DMS79 treated with DMSO at 0.1 percent for 48 hours (cell line): ENCODE measurements around the gene CAPN3.
"Not testable (repeated sequence)": the region's sequence is repeated elsewhere in the genome, so short reads cannot be mapped to it uniquely, and the experiment has no call there.

ENCODE experiments used
- DNase-seq: peaks from one replicate; lab custom pipeline; 2025; lab: John Stamatoyannopoulos, UW

The CAPN3 gene

DNA sequence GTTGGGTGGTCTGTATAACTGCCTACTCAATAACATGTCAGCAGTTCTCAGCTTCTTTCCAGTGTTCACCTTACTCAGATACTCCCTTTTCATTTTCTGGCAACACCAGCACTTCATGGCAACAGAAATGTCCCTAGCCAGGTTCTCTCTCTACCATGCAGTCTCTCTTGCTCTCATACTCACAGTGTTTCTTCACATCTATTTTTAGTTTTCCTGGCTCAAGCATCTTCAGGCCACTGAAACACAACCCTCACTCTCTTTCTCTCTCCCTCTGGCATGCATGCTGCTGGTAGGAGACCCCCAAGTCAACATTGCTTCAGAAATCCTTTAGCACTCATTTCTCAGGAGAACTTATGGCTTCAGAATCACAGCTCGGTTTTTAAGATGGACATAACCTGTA, at the start of gene CAPN3:
Gene CAPN3, plus strand, starts transcription at position 253 of the 400 bp plus-strand sequence. CDS start 305 bp downstream, outside the sequence.
- DNase-seq: no peak

- DNase-seq: no peak
These were observed 45.8 kb upstream of the CAPN3 start for GRCh38 chr15:42313463-42313862.

GRCh38 chr15:42314818-42315217, 44.5 kb upstream of the CAPN3 start:
- DNase-seq: no peak

- no peak for DNase-seq
These were observed 43.8 kb upstream of the CAPN3 start for GRCh38 chr15:42315521-42315920.

GRCh38 chr15:42316282-42316805, 43.0 kb upstream of the CAPN3 start:
- not testable (repeated sequence) for DNase-seq

DNA sequence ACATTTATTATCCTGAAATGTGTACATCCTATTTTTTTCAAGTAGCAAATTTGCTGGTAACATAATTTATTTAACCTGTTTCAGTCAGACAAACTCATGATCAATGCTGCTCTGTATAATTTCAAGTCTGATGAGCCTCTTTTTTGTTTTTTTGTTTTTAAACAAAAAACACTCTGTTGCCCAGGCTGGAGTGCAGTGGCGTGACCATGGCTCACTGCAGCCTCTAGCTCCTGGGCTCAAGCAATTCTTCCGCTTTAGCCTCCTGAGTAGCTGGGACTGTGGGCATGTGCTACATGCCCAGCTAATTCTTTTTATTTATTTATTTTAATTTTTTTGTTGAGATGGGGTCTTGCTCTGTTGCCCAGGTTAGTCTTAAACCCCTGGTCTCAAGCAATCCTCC, 40.1 kb upstream of the CAPN3 start:
- no peak for DNase-seq

DNA sequence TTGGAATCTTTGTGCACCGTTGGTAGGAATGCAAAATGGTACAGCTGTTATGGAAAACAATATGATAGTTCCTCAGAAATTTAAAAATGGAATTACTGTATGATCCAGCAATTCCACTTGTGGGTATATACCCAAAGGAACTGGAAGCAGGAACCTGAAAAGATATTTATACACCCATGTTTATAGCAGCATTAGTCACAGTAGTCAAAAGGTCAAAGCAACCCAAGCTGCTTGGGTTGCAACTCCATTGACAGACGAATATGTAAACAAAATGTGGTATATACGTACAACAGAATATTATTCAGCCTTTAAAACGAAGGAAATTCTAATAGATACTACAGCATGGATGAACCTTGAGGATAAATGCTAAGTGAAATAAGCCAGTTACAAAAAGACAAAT, 35.0 kb upstream of the CAPN3 start:
- DNase-seq: no peak

GRCh38 chr15:42329161-42329560, 30.1 kb upstream of the CAPN3 start:
- no peak for DNase-seq

DNA sequence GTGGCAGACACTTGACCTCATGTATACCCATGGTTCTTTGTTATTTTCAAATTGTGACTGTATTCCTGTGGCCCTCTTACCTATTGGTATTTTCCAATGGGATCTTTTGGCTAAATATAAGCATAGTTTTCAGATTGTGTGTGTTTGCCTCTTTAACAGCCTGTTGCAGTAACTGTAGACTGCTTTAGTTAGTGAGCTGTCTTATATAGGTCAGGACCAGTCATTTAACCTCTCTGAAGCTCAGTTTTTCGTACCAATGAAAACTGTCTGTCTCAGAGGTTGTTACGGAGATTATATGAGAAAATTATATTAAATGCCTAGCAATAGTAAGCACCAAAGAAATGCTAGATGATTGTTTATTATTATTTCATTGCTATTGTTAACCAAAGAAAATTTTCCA, 29.3 kb upstream of the CAPN3 start:
- no peak for DNase-seq

DNA sequence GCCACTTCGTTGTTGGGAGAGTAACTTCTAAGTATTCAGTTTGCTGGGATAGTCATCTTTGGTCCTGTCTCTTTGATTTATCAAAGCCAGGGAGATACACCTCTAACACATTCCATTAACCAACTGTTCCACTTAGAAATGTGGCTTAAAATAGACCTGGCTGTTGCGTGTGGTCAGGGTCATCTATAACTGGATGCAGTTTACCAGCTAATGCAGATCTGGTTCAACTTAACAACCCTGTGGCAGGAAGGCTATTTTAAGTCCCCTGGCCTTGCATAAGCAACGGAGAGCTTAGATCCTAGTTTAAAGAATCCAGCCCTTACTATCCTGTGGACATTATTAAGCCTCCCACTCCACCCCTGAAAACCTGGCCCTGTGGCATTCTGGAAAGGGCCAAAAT, 28.1 kb upstream of the CAPN3 start:
- no peak for DNase-seq

DNA sequence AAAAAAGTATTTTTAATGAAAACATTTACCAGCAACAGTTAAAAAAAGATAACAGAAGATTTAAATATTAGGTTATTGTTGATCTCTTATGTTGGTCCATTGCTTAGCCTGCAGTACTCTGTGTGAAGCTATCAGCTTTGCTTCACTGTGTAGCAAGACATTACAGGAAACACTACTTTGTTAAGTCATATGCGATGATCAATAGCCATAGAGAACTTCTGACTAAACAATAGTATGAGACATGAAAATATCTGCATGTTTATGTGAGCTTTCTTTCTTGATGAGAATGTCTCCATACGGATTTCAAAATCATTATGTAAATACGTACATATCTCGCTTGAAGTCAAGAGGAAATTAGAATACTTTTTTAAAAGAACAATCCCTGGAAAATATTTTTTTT, 27.0 kb upstream of the CAPN3 start:
- DNase-seq: no peak

DNA sequence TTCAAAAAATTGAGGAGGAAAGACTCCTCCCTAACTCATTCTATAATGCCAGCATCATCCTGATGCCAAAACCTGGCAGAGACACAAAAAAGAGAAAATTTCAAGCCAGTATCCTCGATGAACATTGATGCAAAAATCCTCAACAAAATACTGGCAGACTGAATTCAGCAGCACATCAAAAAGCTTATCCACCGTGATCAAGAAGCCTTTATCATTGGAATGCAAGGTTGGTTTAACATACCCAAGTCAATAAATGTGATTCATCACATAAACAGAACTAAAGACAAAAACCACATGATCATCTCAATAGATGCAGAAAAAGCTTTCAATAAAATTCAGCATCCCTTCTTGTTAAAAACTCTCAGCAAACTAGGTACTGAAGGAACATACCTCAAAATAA, 24.2 kb upstream of the CAPN3 start:
- DNase-seq: no peak

- not testable (repeated sequence) for DNase-seq
These were observed 22.7 kb upstream of the CAPN3 start for GRCh38 chr15:42336650-42337049.

GRCh38 chr15:42337104-42337503, 22.2 kb upstream of the CAPN3 start:
- DNase-seq: not testable (repeated sequence)

DNA sequence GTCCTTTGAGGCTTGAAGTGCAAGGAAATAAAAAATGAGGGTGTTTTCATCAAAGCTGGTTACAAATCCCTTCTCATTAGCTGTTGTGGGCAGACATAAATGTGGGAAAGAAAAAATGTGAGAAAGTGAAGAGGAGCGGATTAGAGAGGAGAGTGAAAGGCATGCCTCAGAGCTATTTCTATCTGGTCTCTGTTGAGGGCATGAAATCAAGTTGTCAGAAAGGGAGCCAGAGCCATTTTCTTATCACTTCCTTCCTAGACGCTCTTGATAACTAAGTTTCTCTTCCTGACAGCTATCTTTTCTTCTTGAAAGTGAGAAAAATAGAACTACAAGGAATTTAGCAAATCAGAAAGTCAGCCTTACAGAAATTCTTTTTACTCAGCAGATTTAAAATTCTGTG, 20.8 kb upstream of the CAPN3 start:
- no peak for DNase-seq

DNA sequence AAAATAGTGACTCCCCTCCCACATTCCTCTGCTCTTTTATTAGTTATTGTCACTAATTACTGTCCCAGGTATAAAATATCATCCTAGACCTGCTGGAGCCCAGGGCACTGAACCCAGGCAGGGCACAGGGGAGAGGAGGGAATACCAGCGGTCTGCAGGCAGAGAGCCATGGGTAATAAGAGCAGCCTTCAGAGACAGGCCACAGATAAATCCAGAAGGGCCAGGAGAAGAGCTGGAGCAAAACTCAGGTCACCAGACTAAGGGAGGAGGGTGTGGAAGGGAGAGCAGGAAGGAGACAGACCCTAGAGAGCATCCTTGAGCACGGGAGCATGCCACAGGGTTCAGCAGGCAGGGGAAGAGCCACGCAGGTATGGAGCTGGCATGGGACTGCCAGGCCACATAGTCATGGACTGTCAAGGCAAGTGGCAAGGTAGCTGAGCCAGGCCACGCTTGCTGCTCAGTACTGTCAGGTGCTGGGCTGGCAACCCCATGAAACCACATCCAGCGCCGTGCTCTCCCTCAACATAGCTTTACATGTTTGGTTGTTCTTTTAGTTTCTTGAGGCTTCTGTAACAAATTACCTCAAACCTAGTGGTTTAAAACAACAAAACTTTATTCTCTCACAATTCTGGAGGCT, 15.6 kb upstream of the CAPN3 start:
- no peak for DNase-seq

- no peak for DNase-seq
These were observed 14.5 kb upstream of the CAPN3 start for GRCh38 chr15:42344763-42345162.

DNA sequence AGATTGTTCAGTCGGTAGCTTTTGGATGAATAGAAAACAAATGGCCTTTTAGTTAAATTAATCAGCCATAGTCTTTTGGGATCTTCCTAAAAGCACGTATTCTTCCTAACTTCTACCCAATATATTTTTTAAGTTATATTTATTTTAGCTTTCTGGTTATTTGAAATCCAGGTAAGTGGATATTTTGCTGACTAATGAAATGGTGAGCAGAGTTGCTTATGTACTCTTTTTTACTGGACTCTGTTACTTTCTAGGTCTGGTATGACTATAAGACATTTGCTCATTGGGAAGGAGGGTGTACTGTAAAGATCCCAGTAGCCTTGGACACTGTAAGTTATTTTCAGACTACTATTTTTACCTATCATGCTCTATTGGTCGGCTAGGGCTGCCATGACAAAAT, 13.8 kb upstream of the CAPN3 start:
- no peak for DNase-seq

DNA sequence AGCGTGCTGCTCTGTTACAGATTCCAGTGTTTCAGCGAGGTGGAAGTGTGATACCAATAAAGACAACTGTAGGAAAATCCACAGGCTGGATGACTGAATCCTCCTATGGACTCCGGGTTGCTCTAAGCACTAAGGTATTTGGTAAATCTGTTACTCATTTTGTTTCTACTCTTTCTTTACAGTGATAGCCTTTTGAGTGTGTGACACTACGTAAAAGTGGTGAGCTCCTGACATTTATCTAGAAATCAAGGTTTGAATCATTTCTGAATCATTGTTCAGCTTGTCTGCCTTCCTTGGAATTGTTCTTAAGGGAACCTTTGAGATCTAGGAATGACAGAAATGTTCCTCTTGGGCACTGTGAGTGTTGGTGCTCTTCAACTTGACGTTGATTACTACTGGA, 11.2 kb upstream of the CAPN3 start:
- DNase-seq: no peak

GRCh38 chr15:42349186-42349585, 10.1 kb upstream of the CAPN3 start:
- no peak for DNase-seq

DNA sequence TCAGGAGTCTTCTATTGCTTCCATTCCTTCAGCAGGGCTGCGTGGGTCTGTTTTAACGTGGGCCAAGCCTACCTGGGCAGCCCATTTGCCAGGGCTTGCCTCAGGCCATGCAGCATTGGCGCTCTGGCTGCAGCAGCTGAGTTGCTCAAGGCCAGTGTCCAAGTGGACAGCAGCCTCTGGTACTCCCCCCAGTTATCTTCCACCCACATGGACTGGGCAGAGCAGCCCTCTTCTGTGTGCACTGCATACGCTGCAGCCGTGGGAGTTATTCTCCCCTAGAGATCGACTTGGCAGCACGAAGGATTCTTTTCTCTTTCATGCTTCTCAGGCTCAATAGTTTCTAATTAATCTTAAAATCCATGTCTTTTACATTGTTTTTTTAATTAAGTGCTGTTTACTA, 6.9 kb upstream of the CAPN3 start:
- DNase-seq: no peak

DNA sequence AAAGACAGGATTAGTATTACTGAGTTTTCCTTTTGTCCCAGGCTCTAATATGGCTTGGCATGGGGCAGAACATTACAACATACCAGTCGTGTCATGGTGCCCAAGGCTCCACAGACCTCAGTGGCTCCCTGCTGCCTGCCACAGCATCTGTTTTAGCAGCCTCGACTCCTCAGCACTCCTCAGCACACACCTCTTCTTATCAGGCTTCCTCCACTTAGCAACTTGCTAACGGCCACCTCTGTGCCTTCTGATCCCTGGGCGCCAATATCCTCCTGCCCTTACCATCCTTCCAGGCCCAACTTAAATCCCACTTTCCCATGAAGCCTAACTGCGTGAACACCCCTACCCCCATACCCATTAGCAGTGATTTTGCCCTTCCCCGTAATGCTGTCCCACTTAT, 6.2 kb upstream of the CAPN3 start:
- DNase-seq: no peak

DNA sequence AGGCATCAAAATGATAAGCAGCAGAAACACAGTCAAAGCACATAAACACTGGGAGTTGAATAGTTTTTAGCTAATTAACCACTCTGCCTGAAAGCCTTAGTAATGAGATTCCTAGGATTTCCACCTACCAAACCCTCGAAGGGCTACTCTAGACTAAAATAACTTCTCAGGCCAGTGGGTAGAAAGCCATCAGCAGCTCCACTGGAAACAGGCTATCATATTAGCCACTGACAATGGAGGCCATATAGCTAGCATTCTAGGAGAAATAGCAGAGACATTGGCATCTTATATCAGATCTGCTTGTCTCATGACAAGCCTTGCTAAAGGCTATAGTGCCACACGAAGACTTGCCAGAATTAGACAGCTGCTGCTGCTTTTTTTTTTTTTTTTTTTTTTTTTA, 4.5 kb upstream of the CAPN3 start:
- DNase-seq: no peak

DNA sequence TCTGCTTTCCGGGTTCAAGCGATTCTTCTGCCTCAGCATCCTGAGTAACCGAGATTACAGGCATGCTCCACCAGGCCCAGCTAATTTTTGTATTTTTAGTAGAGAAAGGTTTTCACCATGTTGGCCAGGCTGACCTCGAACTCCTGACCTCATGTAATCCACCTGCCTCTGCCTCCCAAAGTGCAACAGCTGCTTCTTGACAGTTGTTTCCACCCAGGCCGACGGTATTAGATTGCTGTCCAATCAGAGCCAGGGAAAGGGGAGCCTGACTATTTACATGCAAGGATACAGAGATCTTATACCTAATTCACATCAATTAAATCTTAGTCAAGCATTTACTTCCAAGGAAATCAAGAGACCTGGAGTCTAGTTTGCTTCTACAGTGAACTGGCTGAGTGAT, 4.0 kb upstream of the CAPN3 start:
- DNase-seq: no peak
